GM19372 (cell line): ENCODE results near the gene HEPN1.
"Not testable (repeated sequence)": the region's sequence is repeated elsewhere in the genome, so short reads cannot be mapped to it uniquely, and the experiment has no call there.

ENCODE experiments used
- ATAC-seq: cut with Tn5 transposase; IDR thresholded peaks from one replicate; pipeline ENCODE4 v1.9.1; 2021; ENCODE audit warnings: mild to moderate bottlenecking, low read depth, moderate library complexity; ENCODE audit not compliant: unreplicated experiment

HEPN1 gene

GRCh38 chr11:124938206-124938765 is 19.2 kb downstream of the HEPN1 start:
- no peak for ATAC-seq

DNA sequence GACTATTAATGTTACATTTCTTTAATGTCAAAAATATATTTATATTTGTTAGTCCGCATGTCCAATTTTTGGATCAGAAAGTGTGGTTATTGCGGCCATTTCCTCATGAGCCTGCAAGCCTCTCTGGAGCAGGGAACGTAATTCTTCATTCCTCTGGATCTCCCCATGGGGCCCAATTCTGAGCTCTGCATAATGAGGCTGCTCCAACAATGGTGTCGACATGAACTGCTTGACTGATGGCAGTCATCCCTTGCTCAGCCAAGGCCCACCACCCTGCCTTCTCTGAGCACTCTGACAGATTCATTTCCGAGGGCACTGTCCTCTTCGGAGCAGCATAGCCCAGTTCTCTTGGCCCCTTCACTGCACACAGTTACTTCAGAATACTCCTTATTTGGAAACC is 19.9 kb downstream of the HEPN1 start:
- ATAC-seq, result no peak

- no peak for ATAC-seq
Measured at GRCh38 chr11:124941703-124942102, 22.7 kb downstream of the HEPN1 start.

DNA sequence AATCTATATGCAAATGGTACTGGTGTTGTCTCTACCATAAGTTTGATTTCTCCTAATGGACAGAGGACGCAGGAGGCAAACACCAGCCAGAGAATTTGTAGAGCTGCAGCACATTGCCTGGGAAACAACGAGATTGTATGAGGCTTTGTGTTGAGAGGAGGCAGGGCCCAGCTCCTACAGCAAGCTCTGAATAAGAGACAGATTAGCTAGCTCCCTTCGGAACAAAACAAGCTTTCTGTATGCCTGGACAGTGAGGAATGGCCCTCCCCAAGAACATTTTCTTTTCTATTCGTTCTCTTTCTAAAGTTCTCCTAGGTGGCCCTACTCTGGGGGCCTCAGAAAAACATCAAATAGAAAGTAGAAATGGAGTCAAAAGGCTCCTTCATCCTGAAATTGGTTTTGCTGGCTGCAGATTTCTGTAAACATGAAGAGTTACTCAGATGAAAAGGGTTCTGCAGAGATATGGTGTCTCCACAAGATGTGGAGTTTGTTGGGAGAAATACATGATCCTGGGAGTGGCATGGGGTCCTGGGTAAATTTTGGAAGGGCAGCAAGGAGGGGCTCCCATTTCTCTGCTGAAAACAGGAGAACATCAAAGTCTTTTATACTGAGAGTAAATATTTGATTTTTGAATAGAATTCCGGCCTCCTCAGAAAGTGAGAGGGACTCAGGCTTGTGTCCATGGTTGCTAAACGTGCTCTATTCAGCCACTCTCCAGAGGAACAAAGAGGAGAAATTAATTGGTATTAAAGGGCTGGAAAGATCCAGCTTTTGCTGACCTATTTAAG is 23.6 kb downstream of the HEPN1 start:
- ATAC-seq, result no peak

DNA sequence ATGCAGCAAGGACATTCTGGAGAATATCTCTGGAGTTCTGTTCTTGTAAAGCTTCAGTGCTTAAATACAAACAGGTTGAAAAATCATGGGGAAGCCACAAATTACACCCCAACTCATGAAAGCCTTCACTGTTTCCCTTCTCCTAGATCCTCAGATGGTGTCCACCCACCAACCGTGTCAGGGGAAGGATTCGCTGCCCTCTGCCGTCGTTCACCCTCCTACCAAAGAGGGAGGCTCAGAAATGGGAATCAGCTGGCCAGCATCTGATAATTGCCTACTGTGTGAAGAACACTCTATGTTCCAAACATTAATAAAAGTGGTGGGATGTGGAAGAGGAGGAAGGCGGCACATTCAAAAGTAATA is 24.2 kb downstream of the HEPN1 start:
- ATAC-seq, result no peak

GRCh38 chr11:124943741-124944140 is 24.7 kb downstream of the HEPN1 start:
- ATAC-seq, result no peak

- ATAC-seq, result no peak
Measured at GRCh38 chr11:124944565-124944964, 25.5 kb downstream of the HEPN1 start.

DNA sequence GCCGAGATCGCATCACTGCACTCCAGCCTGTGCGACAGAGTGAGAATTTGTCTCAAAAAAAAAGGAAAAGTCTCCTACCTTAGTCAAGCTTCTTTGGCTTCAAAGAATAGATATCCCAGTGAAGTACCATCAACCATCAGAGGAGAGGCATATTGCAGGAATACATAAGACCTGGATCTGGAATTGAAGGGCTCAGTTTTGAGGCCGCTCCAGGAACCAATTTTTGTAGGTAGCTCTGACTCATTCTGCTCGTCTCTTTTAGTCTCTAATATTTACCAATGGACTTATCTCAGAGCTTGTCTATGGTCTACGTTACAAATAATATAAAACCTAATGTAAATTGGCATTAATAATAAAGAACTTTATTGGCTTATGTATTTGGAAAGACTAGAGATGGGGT is 26.8 kb downstream of the HEPN1 start:
- ATAC-seq, result no peak

DNA sequence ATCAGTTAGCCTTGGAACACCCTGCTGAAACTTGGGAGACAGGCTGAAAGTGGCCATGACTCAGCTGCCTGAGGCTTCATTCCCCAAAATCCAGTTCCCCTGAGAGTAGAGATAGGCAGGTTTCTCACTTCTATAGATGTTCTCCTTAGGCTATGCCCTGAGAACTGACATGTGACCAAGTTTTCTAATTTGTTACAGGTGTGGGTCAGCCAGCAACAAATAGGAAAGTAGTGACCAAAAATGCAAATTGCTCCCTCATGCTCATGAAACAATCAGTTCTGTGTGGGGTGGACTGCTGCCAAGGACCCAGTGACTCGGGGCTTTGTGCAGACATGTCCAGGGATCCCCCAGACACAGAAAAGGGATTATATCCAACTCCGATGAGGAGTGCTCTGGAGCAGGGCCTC is 27.7 kb downstream of the HEPN1 start:
- no peak for ATAC-seq

DNA sequence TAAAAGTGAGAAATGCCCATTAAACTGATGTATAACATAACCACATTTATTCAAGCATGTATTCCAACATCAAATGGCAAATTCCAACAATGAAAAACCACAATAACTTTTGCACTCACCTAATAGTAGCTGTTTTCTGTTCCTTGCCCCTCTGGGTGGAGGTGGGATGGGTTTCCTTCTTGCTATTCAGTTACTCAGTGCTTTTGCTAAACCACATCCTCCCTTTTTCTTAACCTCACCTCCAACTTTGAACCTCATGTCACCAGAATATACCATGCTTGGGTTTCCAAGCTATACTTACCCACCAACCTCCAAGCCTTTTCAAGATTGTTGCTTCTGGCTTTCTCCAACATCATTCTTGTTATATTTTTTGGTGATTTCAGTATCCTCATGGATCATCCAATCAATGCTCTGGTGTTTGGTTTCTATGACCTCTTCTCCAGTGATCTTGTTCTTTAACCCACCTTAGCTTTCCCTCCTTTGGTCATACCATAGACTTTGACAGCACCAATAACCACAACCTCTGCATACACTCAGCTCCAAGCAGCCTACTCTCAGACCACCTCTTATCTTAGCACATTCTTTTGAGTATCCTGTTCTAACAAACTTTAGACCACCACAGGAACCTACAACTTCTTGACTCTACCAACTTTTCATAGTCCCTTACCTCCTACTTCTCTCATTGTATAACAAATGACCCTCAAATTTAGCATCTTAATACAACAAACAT is 31.7 kb downstream of the HEPN1 start:
- no peak for ATAC-seq

DNA sequence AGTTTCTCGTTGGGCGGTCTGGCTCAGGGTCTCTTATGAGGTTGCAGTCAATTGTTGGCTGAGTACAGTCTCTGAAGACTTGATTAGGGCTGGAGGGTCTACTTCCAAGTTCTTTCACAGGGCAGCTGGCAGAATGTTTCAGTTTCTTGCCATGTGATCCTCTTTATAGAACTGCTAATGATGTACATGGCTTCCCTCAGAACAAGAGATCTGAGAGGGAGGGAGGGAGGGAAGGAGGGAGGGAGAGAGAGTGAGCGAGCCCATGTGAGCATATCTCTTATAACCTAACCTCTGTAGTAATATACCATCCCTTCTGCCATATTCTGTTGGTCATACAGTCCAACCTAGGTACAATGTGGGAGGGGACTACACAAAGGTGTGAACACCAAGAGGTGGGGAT is 32.3 kb downstream of the HEPN1 start:
- ATAC-seq, result no peak

DNA sequence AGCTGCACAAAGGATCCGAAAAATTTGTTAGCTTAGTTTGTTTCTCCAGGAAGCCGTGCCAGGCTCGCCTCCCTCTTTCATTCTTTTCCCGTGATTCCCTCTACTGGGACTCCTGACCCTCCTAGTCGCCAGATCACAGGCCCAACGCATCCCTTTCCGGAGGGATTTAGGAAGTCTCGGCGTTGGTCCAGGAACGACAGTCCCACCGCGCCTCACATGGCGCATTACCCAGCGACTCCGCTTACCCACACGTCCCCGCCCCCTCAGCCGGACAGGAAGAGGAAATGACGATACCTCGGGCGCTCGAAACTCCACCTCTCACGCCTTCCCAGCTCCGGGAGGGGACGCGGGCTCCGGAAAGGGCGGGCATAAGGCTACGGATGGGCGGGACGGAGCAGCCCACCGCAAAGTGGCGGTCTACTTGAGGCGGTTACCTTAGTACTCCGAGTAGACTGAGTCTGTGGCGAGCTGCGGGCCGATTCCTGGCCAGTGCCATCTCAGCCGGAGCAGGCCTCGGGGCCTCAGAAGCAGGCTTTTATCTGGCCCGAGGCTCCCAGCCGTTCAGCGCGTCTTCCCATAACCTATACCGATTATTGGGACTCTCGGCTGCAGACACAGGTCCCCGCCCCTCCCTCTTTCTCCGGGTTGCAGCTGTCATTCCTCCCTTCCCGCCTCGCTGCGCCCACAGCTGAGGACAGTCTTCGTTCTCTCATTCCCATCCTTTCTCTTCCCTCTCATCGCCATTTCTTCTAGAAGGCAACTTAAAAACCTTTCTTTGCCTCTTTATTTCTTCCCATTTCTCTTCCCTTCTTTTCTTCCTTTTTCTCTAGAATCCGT is 34.9 kb downstream of the HEPN1 start, which contains the start of gene CCDC15:
TSS of gene CCDC15 (plus strand) at position 450 of the 837 bp plus-strand sequence. CDS start 531 bp downstream, outside the sequence.
- peak; percentile 99 for ATAC-seq

- ATAC-seq, result no peak
Measured at GRCh38 chr11:124954590-124954955, 35.5 kb downstream of the HEPN1 start.

GRCh38 chr11:124955035-124955434 is 36.0 kb downstream of the HEPN1 start:
- ATAC-seq, result no peak

DNA sequence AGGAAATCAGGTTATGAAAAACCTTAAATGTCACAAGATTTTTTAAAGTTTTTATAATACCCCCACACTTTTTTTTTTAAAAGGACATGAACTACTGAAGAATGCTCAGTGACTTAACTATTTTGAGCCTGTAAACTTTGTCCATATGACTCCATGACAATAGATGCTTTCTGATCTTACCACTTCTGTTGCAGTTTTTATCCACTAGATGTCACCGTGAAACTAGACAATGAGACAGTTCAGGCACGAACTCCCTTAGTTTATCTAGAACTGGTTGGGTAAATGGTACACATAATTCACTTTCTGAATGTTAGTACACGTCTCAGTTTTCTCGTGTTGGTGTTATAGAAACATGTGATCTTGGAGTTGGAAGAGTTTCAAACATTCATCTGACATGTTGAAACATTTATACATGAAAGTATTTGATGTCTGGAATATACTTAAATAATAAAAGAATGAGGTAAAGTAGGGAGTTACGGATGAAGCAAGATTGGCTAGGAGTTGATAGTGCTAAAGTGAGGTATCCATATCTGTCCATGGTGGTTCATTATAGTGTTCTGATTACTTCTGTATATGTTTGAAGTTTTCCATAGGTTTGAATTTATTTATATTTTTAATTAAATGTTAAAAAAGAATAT is 43.0 kb downstream of the HEPN1 start:
- peak; percentile 93 for ATAC-seq

DNA sequence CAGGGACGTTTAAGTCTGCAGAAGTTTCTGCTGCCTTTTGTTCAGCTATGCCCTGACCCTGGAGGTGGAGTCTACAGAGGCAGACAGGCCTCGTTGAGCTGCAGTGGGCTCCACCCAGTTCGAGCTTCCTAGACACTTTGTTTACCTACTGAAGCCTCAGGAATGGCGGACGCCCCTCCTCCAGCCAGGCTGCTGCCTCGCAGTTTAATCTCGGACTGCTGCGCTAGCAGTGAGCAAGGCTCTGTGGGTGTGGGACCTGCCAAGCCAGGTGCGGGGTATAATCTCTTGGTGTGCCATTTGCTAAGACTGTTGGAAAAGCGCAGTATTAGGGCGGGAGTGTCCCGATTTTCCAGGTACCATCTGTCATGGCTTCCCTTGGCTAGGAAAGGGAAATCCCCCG is 49.1 kb downstream of the HEPN1 start:
- ATAC-seq, result not testable (repeated sequence)
